Measurements from ENCODE around the gene TRERF1.

The TRERF1 gene

GRCh38 chr6:42488129-42488528, 36.4 kb upstream of the TRERF1 start:
- Histone ChIP-seq H3K9me3 (ENCODE audit: control insufficient read depth, low read length) (no peaks in the 10 kb centered on the region), H2AK5ac (ENCODE audit: low read length, severe bottlenecking) (no peak overlapping the region), H3K18ac (ENCODE audit: low read depth in 1 of 2, low read length in 2 of 2) (no peak overlapping the region), H3K4me1 (ENCODE audit: control insufficient read depth, insufficient read depth, low read depth, low read length) (no peaks in the 10 kb centered on the region), H2BK12ac (ENCODE audit: low read length in 2 of 2) (no peak overlapping the region), H3K4me3 (ENCODE audit: insufficient read depth in 1 of 2, low read depth in 1 of 2, low read length in 2 of 2) (no peak overlapping the region), H3K4me2 (ENCODE audit: low read length, poor library complexity, severe bottlenecking) (no peak overlapping the region), H2BK15ac (ENCODE audit: low read depth, poor library complexity, severe bottlenecking) (no peak overlapping the region), H3K4ac (ENCODE audit: low read depth in 1 of 2, low read length in 2 of 2) (no peak overlapping the region), H4K91ac (ENCODE audit: low read length) (no peak overlapping the region), H2AFZ (ENCODE audit: low read depth, low read length) (no peak overlapping the region), H4K8ac (ENCODE audit: low read length) (no peak overlapping the region), H3K14ac (ENCODE audit: low read length in 2 of 2) (no peak overlapping the region), H3K79me1 (replicated peaks; ENCODE audit: low read length, poor library complexity, severe bottlenecking) (no peaks in the 10 kb centered on the region), H3K27me3 (ENCODE audit: control insufficient read depth in 1 of 2, insufficient read depth in 1 of 2, low read length in 2 of 2) (no peaks in the 10 kb centered on the region), H3K27ac (ENCODE audit: low read length, poor library complexity, severe bottlenecking) (no peak overlapping the region), H3K36me3 (ENCODE audit: control insufficient read depth in 1 of 2, insufficient read depth in 2 of 2, low read depth in 1 of 2, low read length in 2 of 2) (no peaks in the 10 kb centered on the region), H2BK120ac (ENCODE audit: low read depth, low read length) (no peak overlapping the region), H2BK5ac (ENCODE audit: low read depth, low read length, poor library complexity, severe bottlenecking) (no peak overlapping the region), H3K9ac (ENCODE audit: low read length) (no peak overlapping the region), H3K23ac (ENCODE audit: low read length in 2 of 2) (no peak overlapping the region)
- no peak for DNase-seq
- WGBS: no CpG with 5 or more reads among the region's 2 CpGs

GRCh38 chr6:42484261-42484660, 32.5 kb upstream of the TRERF1 start:
- Histone ChIP-seq H3K4ac (ENCODE audit: low read depth in 1 of 2, low read length in 2 of 2) (no peak overlapping the region), H2AK5ac (ENCODE audit: low read length, severe bottlenecking) (no peak overlapping the region), H2AFZ (ENCODE audit: low read depth, low read length) (no peak overlapping the region), H3K4me1 (ENCODE audit: control insufficient read depth, insufficient read depth, low read depth, low read length) (no peaks in the 10 kb centered on the region), H3K79me1 (replicated peaks; ENCODE audit: low read length, poor library complexity, severe bottlenecking) (no peaks in the 10 kb centered on the region), H3K14ac (ENCODE audit: low read length in 2 of 2) (no peak overlapping the region), H2BK12ac (ENCODE audit: low read length in 2 of 2) (no peak overlapping the region), H3K4me2 (ENCODE audit: low read length, poor library complexity, severe bottlenecking) (no peak overlapping the region), H3K27ac (ENCODE audit: low read length, poor library complexity, severe bottlenecking) (no peak overlapping the region), H3K18ac (ENCODE audit: low read depth in 1 of 2, low read length in 2 of 2) (no peak overlapping the region), H3K9me3 (ENCODE audit: control insufficient read depth, low read length) (no peaks in the 10 kb centered on the region), H2BK15ac (ENCODE audit: low read depth, poor library complexity, severe bottlenecking) (no peak overlapping the region), H3K36me3 (ENCODE audit: control insufficient read depth in 1 of 2, insufficient read depth in 2 of 2, low read depth in 1 of 2, low read length in 2 of 2) (no peaks in the 10 kb centered on the region), H3K9ac (ENCODE audit: low read length) (no peak overlapping the region), H3K27me3 (ENCODE audit: control insufficient read depth in 1 of 2, insufficient read depth in 1 of 2, low read length in 2 of 2) (no peaks in the 10 kb centered on the region), H4K8ac (ENCODE audit: low read length) (no peak overlapping the region), H2BK120ac (ENCODE audit: low read depth, low read length) (no peak overlapping the region), H3K4me3 (ENCODE audit: insufficient read depth in 1 of 2, low read depth in 1 of 2, low read length in 2 of 2) (no peak overlapping the region), H2BK5ac (ENCODE audit: low read depth, low read length, poor library complexity, severe bottlenecking) (no peak overlapping the region), H3K23ac (ENCODE audit: low read length in 2 of 2) (no peak overlapping the region), H4K91ac (ENCODE audit: low read length) (no peak overlapping the region)
- no peak for DNase-seq
- WGBS: 100% methylated on average over 1 of the region's 1 CpG

- Histone ChIP-seq H4K8ac (ENCODE audit: low read length) (no peak overlapping the region), H3K4ac (ENCODE audit: low read depth in 1 of 2, low read length in 2 of 2) (no peak overlapping the region), H3K27ac (ENCODE audit: low read length, poor library complexity, severe bottlenecking) (no peak overlapping the region), H3K36me3 (ENCODE audit: control insufficient read depth in 1 of 2, insufficient read depth in 2 of 2, low read depth in 1 of 2, low read length in 2 of 2) (no peaks in the 10 kb centered on the region), H3K23ac (ENCODE audit: low read length in 2 of 2) (no peak overlapping the region), H2AK5ac (ENCODE audit: low read length, severe bottlenecking) (no peak overlapping the region), H3K4me1 (ENCODE audit: control insufficient read depth, insufficient read depth, low read depth, low read length) (no peaks in the 10 kb centered on the region), H2BK5ac (ENCODE audit: low read depth, low read length, poor library complexity, severe bottlenecking) (no peak overlapping the region), H3K18ac (ENCODE audit: low read depth in 1 of 2, low read length in 2 of 2) (no peak overlapping the region), H2BK15ac (ENCODE audit: low read depth, poor library complexity, severe bottlenecking) (no peak overlapping the region), H3K14ac (ENCODE audit: low read length in 2 of 2) (no peak overlapping the region), H4K91ac (ENCODE audit: low read length) (no peak overlapping the region), H3K4me3 (ENCODE audit: insufficient read depth in 1 of 2, low read depth in 1 of 2, low read length in 2 of 2) (no peak overlapping the region), H3K79me1 (replicated peaks; ENCODE audit: low read length, poor library complexity, severe bottlenecking) (no peaks in the 10 kb centered on the region), H3K4me2 (ENCODE audit: low read length, poor library complexity, severe bottlenecking) (no peak overlapping the region), H2BK120ac (ENCODE audit: low read depth, low read length) (no peak overlapping the region), H3K9me3 (ENCODE audit: control insufficient read depth, low read length) (no peaks in the 10 kb centered on the region), H2BK12ac (ENCODE audit: low read length in 2 of 2) (no peak overlapping the region), H2AFZ (ENCODE audit: low read depth, low read length) (no peak overlapping the region), H3K9ac (ENCODE audit: low read length) (no peak overlapping the region), H3K27me3 (ENCODE audit: control insufficient read depth in 1 of 2, insufficient read depth in 1 of 2, low read length in 2 of 2) (no peaks in the 10 kb centered on the region)
- WGBS: no CpG with 5 or more reads among the region's 1 CpG
- peak; percentile 28 for DNase-seq
These were observed 30.4 kb upstream of the TRERF1 start for GRCh38 chr6:42482174-42482573.

- H3K23ac ChIP-seq (ENCODE audit: low read length in 2 of 2): no peak overlapping the region
- no peak overlapping the region for H4K8ac ChIP-seq (ENCODE audit: low read length)
- no peak overlapping the region for H2BK5ac ChIP-seq (ENCODE audit: low read depth, low read length, poor library complexity, severe bottlenecking)
- no peak overlapping the region for H3K4me2 ChIP-seq (ENCODE audit: low read length, poor library complexity, severe bottlenecking)
- no peak overlapping the region for H2BK12ac ChIP-seq (ENCODE audit: low read length in 2 of 2)
- H3K36me3 ChIP-seq (ENCODE audit: control insufficient read depth in 1 of 2, insufficient read depth in 2 of 2, low read depth in 1 of 2, low read length in 2 of 2): no peaks in the 10 kb centered on the region
- DNase-seq: no peak
- no peak overlapping the region for H2BK15ac ChIP-seq (ENCODE audit: low read depth, poor library complexity, severe bottlenecking)
- H3K9ac ChIP-seq (ENCODE audit: low read length): no peak overlapping the region
- H3K27me3 ChIP-seq (ENCODE audit: control insufficient read depth in 1 of 2, insufficient read depth in 1 of 2, low read length in 2 of 2): no peaks in the 10 kb centered on the region
- H3K18ac ChIP-seq (ENCODE audit: low read depth in 1 of 2, low read length in 2 of 2): no peak overlapping the region
- WGBS: 63% methylated on average over 3 of the region's 3 CpGs
- no peak overlapping the region for H4K91ac ChIP-seq (ENCODE audit: low read length)
- H3K14ac ChIP-seq (ENCODE audit: low read length in 2 of 2): no peak overlapping the region
- peaks cover 40% of the 10 kb centered on the region for H3K9me3 ChIP-seq (ENCODE audit: control insufficient read depth, low read length)
- H3K79me1 ChIP-seq (replicated peaks; ENCODE audit: low read length, poor library complexity, severe bottlenecking): no peaks in the 10 kb centered on the region
- H3K4ac ChIP-seq (ENCODE audit: low read depth in 1 of 2, low read length in 2 of 2): no peak overlapping the region
- no peak overlapping the region for H2AFZ ChIP-seq (ENCODE audit: low read depth, low read length)
- H3K4me3 ChIP-seq (ENCODE audit: insufficient read depth in 1 of 2, low read depth in 1 of 2, low read length in 2 of 2): no peak overlapping the region
- no peak overlapping the region for H2AK5ac ChIP-seq (ENCODE audit: low read length, severe bottlenecking)
- no peak overlapping the region for H3K27ac ChIP-seq (ENCODE audit: low read length, poor library complexity, severe bottlenecking)
- H3K4me1 ChIP-seq (ENCODE audit: control insufficient read depth, insufficient read depth, low read depth, low read length): no peaks in the 10 kb centered on the region
- no peak overlapping the region for H2BK120ac ChIP-seq (ENCODE audit: low read depth, low read length)
These were observed 20.0 kb upstream of the TRERF1 start for GRCh38 chr6:42471714-42472113.

All from mesenchymal stem cell (in vitro differentiated cells and primary cell).